HG02623 (cell line): ENCODE results near the gene PALLD.
A peak's percentile ranks its signal among the peaks of the same experiment; 100 is the strongest.

Experiments used
- ATAC-seq: cut with Tn5 transposase; IDR thresholded peaks from one replicate; pipeline ENCODE4 v1.9.1; 2021; ENCODE audit warnings: moderate library complexity; ENCODE audit not compliant: unreplicated experiment

The PALLD gene

GRCh38 chr4:168880072-168880675 is 383.3 kb downstream of the PALLD start:
- ATAC-seq: no peak

- ATAC-seq: peak; percentile 59
These were observed 384.2 kb downstream of the PALLD start for GRCh38 chr4:168880811-168881595.

- no peak for ATAC-seq
These were observed 385.0 kb downstream of the PALLD start for GRCh38 chr4:168881781-168882420.

DNA sequence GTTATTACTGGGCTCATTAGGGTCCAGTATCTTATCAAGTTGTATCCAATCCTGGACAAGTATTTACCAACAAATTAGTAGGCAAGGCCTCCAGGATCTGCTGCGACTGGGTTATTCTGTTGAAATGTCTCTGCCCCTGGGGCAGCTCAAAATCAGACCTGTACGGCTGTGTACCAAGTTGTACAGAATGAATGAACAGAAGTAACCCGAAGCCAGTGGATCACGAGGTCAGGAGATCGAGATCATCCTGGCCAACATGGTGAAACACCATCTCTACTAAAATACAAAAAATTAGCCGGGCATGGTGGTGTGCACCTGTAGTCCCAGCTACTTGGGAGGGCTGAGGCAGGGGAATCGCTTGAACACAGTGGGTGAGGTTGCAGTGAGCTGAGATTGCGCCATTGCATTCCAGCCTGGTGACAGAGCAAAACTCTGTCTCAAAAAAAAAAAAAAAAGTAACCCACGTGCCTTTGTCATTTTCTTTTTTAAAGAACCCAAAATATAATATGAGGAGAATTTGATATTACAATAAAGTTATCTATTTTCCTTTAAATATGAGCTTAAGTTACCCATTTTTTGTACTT is 385.9 kb downstream of the PALLD start:
- no peak for ATAC-seq

DNA sequence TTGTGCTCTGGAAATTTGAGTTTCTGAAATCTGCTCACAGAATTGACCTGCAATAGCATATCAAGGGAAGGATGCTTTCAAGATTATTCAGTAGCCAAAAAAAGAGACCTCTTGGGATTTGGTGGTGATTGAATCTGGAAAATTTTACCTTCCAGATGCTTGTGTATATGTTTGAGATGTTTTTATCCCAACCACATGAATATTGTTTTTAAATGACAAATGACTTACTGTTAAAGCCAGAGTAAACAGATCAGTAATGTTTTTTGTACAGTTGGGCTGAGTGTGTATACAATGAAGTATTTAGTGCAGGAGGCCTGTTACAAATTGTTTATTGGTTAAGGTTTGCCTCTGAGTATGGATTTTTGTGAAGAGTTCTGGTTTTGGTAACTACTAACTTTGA is 386.7 kb downstream of the PALLD start:
- no peak for ATAC-seq

GRCh38 chr4:168884251-168885124 is 387.6 kb downstream of the PALLD start:
- ATAC-seq: no peak

DNA sequence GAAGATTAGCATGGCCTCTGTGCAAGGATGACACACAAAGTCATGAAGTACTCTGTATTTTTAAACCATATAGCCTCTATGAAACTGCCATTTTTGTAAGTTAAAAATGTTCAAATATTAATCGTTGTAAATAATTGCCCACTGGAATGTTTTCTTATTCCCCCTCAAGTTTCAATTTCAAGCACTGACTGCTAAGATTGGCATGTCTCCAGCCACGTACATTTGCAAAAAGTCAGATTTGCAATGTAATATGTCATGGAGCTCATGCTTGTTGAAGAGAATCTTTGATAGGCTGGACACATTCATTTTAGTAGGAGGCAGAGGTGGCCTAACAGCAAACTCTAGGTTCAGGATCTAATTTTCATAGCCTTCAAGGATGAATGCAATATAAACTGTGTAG is 388.5 kb downstream of the PALLD start:
- no peak for ATAC-seq

GRCh38 chr4:168886351-168886750 is 389.5 kb downstream of the PALLD start:
- no peak for ATAC-seq

GRCh38 chr4:168887809-168888208 is 391.0 kb downstream of the PALLD start:
- ATAC-seq: no peak

DNA sequence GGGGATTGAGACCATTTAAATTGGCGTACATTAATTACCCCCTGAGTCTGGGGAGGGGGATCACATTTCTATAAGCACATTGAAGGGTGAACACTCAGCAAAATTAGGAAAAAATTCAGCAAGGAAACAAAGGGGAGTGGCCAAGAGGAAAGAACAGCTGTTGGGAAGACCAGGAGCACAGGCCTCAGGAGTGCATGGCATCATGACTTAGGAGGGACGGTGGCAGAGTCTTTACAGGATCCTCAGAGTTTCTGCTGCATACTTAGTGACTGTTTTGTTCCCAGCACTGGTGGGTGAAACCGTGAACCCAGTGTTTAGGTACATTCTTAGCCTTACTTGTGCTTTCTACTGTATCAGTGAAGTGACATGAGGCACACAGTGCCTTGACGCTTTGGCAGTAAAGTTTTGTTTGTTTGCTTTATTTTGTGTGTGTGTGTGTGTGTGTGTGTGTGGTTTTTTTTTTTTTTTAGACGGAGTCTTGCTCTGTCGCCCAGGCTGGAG is 391.9 kb downstream of the PALLD start:
- ATAC-seq: no peak

- ATAC-seq: no peak
These were observed 394.2 kb downstream of the PALLD start for GRCh38 chr4:168891086-168891485.

DNA sequence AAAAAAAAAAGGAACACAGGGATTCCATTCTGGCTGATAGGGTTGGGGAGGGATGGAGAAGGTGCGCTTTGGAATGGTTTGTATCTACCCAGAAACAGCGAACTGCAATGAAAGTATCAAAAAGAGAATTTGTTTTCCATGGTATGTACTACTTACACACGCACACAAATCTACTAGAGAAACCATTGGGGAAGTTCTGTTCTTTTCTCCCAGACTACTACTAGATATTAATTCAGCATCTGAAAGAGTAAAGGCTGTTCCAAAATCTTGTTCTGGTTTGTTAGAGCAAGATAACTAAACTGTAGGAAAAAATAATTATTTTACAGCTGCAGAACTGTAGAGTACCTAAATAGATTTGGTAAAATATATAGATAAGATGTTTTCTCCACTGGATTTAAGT is 394.8 kb downstream of the PALLD start:
- no peak for ATAC-seq

DNA sequence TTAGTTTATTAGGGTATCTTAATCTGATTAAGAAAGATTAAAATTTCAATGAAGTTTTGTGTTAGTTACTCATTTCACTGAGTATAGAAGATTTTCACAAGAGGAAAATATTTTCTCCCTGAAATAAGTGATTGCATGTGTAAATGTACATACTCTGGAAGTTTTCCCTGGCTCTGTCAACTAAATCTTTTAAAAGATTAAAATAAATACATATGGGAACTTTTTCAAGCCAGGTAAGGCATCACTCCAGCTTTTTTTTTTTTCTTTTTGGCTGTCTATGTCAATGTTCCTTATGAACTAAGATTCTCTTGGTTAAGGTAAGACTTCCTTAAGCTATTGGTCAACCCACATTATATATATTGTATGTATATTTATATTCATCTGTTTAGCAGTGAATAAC is 395.6 kb downstream of the PALLD start:
- ATAC-seq: no peak

GRCh38 chr4:168893205-168893604 is 396.4 kb downstream of the PALLD start:
- no peak for ATAC-seq

- ATAC-seq: no peak
These were observed 397.0 kb downstream of the PALLD start for GRCh38 chr4:168893807-168894206.

- ATAC-seq: no peak
These were observed 403.2 kb downstream of the PALLD start for GRCh38 chr4:168900080-168900479.

DNA sequence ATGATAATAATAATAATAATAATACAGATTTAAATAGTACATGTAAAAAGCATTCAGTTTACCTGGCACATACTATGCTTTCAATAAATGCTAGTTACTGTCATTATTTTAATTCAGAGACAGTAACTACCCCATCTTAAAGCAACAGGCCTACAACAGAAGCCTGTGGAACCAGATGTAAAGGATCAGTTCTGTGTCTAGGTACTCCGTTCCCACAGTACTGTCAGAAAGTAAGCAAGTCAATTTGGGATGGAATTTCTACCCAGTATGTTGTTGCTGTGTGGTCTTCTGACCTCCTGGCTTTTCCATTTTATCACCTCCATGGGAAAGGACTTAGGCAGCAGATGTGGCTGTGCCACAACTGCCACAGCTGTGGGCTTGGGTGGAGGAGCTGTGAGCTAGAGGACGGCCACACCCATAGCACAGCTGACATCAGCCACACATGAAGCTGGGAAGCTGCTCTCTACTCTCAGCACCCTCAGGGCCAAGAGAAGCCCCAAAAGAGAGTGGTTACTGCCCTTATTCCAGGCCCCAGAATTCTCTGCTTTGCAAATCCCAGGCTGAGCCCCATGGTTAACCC is 410.4 kb downstream of the PALLD start:
- no peak for ATAC-seq

GRCh38 chr4:168908093-168908492 is 411.2 kb downstream of the PALLD start:
- ATAC-seq: no peak

DNA sequence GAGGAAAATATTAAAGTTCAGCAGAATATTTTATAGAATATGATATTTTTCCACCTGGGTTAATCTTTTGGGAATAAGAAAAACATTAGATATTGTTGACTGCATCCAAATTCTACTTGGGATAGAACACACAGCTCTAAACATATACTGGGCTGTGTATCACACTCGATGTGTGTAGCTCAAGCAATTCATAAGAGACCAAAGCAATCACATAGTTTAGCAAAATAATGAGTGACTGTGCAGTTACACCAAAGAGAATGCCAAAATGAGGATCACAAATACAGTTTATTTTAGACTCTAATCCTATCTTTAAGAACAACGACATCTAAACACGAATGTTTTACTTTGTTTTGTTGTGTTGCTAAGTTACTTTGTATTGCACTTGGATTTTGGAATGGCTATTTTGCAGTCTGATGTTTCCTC is 412.0 kb downstream of the PALLD start:
- no peak for ATAC-seq

DNA sequence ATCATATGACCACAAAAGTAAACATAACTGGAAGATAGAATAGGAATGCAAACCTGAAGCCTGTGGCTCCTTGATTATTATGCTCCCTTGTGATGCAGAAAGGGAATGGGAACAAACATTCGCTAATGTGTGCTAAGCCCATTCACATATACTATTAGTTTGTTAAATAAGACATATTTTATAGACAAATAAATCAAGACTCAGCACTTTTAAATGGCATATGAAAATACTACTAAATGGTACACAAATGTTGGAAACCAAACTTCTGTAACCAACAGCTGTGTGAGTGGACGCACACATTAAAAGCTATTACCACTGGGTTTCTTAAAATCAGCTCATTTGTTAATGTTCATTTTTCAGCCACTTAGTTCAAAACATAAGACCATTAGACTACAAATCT is 417.2 kb downstream of the PALLD start:
- ATAC-seq: no peak
